H9 (cell line): ENCODE data around the gene ITIH5. TPM values are rescaled to one million over a fixed set of nuclear protein-coding genes. Genes with fewer than 3 reads are reported as not detected.

ENCODE experiments used
- DNase-seq: peaks from one replicate; pipeline ENCODE4 v3.0.0-alpha.2; 2017
- H2AFZ ChIP-seq: one replicate; pipeline ENCODE4 v1.6.1; 2013; ENCODE audit warnings: mild to moderate bottlenecking, low read length, control low read depth, moderate library complexity
- H2AK5ac ChIP-seq: 2 replicates; pipeline ENCODE4 v1.6.1; 2013; ENCODE audit warnings: low read length, control low read depth, mixed read lengths; ENCODE audit not compliant: insufficient read length
- H2BK120ac ChIP-seq: one replicate; pipeline ENCODE4 v1.6.1; 2013; ENCODE audit warnings: low read depth, mild to moderate bottlenecking, low read length, control low read depth, inconsistent platforms; ENCODE audit not compliant: poor library complexity, severe bottlenecking
- H2BK12ac ChIP-seq: 2 replicates; pipeline ENCODE4 v1.6.1; 2013; ENCODE audit warnings: low read length, control low read depth, mixed read lengths, low read depth; ENCODE audit not compliant: insufficient read length
- H2BK15ac ChIP-seq: 2 replicates; pipeline ENCODE4 v1.6.1; 2013; ENCODE audit warnings: low read depth, low read length, control low read depth
- H2BK20ac ChIP-seq: one replicate; pipeline ENCODE4 v1.6.1; 2013; ENCODE audit warnings: low read depth, mild to moderate bottlenecking, low read length, control low read depth, inconsistent platforms; ENCODE audit not compliant: poor library complexity, severe bottlenecking
- H2BK5ac ChIP-seq: 2 replicates; pipeline ENCODE4 v1.6.1; 2013; ENCODE audit warnings: low read length, control low read depth, mixed read lengths; ENCODE audit not compliant: insufficient read length
- H3K14ac ChIP-seq: 2 replicates; pipeline ENCODE4 v1.6.1; 2013; ENCODE audit warnings: low read length, control low read depth; ENCODE audit not compliant: insufficient read depth
- H3K18ac ChIP-seq: 2 replicates; pipeline ENCODE4 v1.6.1; 2013; ENCODE audit warnings: low read depth, mild to moderate bottlenecking, mixed read lengths, low read length, control low read depth; ENCODE audit not compliant: insufficient read length
- H3K23ac ChIP-seq: 2 replicates; pipeline ENCODE4 v1.6.1; 2013; ENCODE audit warnings: low read length, control low read depth, mixed read lengths, low read depth; ENCODE audit not compliant: insufficient read length
- H3K23me2 ChIP-seq: 2 replicates; pipeline ENCODE4 v1.6.1; 2013; ENCODE audit warnings: low read depth, mild to moderate bottlenecking, mixed read lengths, low read length, control low read depth; ENCODE audit not compliant: insufficient read length, poor library complexity, severe bottlenecking
- H3K27ac ChIP-seq: 2 replicates; pipeline ENCODE4 v1.5.1; 2013; ENCODE audit warnings: low read length, control low read depth, mixed read lengths, low read depth; ENCODE audit not compliant: insufficient read length
- H3K27me3 ChIP-seq: 2 replicates; pipeline ENCODE4 v1.6.1; 2013; ENCODE audit warnings: low read length, control low read depth, inconsistent platforms; ENCODE audit not compliant: insufficient read depth
- H3K4ac ChIP-seq: 2 replicates; pipeline ENCODE4 v1.6.1; 2013; ENCODE audit warnings: low read depth, mild to moderate bottlenecking, control low read depth, inconsistent platforms, low read length, moderate library complexity
- H3K4me1 ChIP-seq: 2 replicates; pipeline ENCODE4 v1.6.1; 2013; ENCODE audit warnings: low read length, control low read depth, inconsistent platforms; ENCODE audit not compliant: insufficient read depth
- H3K4me2 ChIP-seq: 2 replicates; pipeline ENCODE4 v1.6.1; 2013; ENCODE audit warnings: low read length, control low read depth, mixed read lengths; ENCODE audit not compliant: insufficient read length, insufficient read depth
- H3K56ac ChIP-seq: 2 replicates; pipeline ENCODE4 v1.6.1; 2013; ENCODE audit warnings: low read depth, mild to moderate bottlenecking, mixed read lengths, low read length, control low read depth; ENCODE audit not compliant: insufficient read length
- H3K79me1 ChIP-seq: 2 replicates; pipeline ENCODE4 v1.6.1; 2013; ENCODE audit warnings: low read depth, mild to moderate bottlenecking, moderate library complexity, low read length, control low read depth, inconsistent platforms; ENCODE audit not compliant: insufficient read depth, poor library complexity, severe bottlenecking
- H3K79me2 ChIP-seq: 2 replicates; pipeline ENCODE4 v1.6.1; 2013; ENCODE audit warnings: low read length, control low read depth, inconsistent platforms; ENCODE audit not compliant: insufficient read depth
- H3K9ac ChIP-seq: 2 replicates; pipeline ENCODE4 v1.6.1; 2013; ENCODE audit warnings: low read length, control low read depth, mixed read lengths; ENCODE audit not compliant: insufficient read length; ENCODE audit errors: extremely low read depth
- H3K9me3 ChIP-seq: one replicate; pipeline ENCODE4 v1.6.1; 2013; ENCODE audit warnings: low read depth, low read length, inconsistent platforms; ENCODE audit not compliant: control insufficient read depth
- H3T11ph ChIP-seq: one replicate; pipeline ENCODE4 v1.6.1; 2013; ENCODE audit warnings: mild to moderate bottlenecking, low read length, control low read depth, inconsistent platforms
- H4K20me1 ChIP-seq: one replicate; pipeline ENCODE4 v1.6.1; 2013; ENCODE audit not compliant: control insufficient read depth, insufficient read length, insufficient read depth
- H4K5ac ChIP-seq: 2 replicates; pipeline ENCODE4 v1.6.1; 2013; ENCODE audit warnings: low read depth, mild to moderate bottlenecking, mixed read lengths, low read length, control low read depth; ENCODE audit not compliant: insufficient read length
- H4K8ac ChIP-seq: replicated peaks from 2 replicates; pipeline ENCODE4 v1.6.1; 2013; ENCODE audit warnings: low read length, control low read depth, mixed read lengths, low read depth; ENCODE audit not compliant: insufficient read length
- H4K91ac ChIP-seq: 2 replicates; pipeline ENCODE4 v1.6.1; 2013; ENCODE audit warnings: low read depth, mild to moderate bottlenecking, moderate library complexity, mixed read lengths, low read length, control low read depth; ENCODE audit not compliant: insufficient read length
- H3K27ac Mint-ChIP-seq, 3 experiments: 2 replicates in 2 of 3; 3 replicates in 1 of 3; pipeline ENCODE4 v1.8.0; 2020 to 2021; ENCODE audit warnings: mixed read lengths in 3 of 3, mild to moderate bottlenecking in 1 of 3, moderate library complexity in 1 of 3
- H3K27me3 Mint-ChIP-seq: 2 replicates; pipeline ENCODE4 v1.8.0; 2021; ENCODE audit warnings: low read depth, mild to moderate bottlenecking, moderate library complexity, mixed read lengths
- H3K36me3 Mint-ChIP-seq, 3 experiments: 2 replicates in 2 of 3; 3 replicates in 1 of 3; pipeline ENCODE4 v1.8.0; 2020 to 2021; ENCODE audit warnings: low read depth in 3 of 3, mixed read lengths in 3 of 3; ENCODE audit not compliant: insufficient read depth in 1 of 3
- H3K4me1 Mint-ChIP-seq, 2 experiments: 2 replicates each; pipeline ENCODE4 v1.8.0; 2020; ENCODE audit warnings: mixed read lengths in 2 of 2
- H3K4me3 Mint-ChIP-seq, 2 experiments: 2 replicates in 1 of 2; 3 replicates in 1 of 2; pipeline ENCODE4 v1.8.0; 2020 to 2021; ENCODE audit warnings: mild to moderate bottlenecking in 2 of 2, mixed read lengths in 2 of 2, moderate library complexity in 1 of 2
- H3K9me3 Mint-ChIP-seq, 2 experiments: 2 replicates in 1 of 2; 3 replicates in 1 of 2; pipeline ENCODE4 v1.8.0; 2020; ENCODE audit warnings: mild to moderate bottlenecking in 2 of 2, mixed read lengths in 2 of 2, moderate library complexity in 1 of 2
- WGBS: extraction: QIAGEN DNeasy Blood & Tissue Kit; methylation state at CpG from one replicate; pipeline ENCODE4 v1.1.7; 2013; ENCODE audit warnings: missing lambda C conversion rate, low lambda C conversion rate, mixed read lengths; ENCODE audit not compliant: insufficient read length; ENCODE audit errors: extremely low coverage; 5-methylcytosine and 5-hydroxymethylcytosine counted together
- total RNA-seq: library from RNA; stranded (reverse); gene quantifications from 2 replicates; pipeline ENCODE4 v1.2.1, GENCODE V29; 2021
- TF ChIP-seq, protein P1 (sequence below): fragments of 200-600 bp; sonication (generic); conservative IDR thresholded peaks from 3 replicates; pipeline ENCODE4 v1.8.0; 2021; ENCODE audit warnings: antibody characterized with exemption, mild to moderate bottlenecking

The ITIH5 gene
- total RNA-seq, 1 experiment from 2014 or later: 1.3 TPM

DNA sequence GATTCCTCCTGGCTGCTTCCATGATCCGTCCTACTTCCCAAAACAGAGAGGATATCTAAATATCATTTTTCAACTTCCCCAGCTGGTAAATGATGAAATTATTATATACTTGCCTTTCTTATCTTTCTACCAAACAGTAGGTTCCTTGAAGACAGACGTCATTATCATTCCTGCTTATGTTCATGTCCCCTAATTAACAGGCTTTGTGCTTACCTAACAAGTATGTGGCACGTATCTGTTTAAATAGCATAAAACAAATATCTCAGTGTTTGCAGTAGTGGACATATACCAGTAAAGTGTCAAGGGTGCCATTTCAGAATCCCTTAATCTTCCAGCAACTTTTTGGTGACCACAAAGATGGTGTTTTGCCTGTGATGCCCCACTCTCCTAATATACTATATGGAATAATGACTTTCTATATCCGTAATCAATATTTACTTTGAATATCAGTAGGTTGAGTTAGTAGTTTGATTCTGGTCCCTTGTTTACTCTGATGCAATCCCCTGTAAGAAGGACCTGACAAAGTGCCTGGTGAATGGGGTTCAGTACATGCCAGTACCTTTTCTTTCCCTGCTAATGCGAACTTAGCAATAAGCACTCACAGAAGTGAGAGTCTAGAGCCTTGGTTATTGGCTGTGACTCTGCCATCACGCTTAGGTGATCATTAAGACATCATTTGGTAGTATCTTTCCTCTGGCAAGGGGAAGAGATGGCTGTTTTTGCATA, 124.4 kb downstream of the ITIH5 start:
- Histone ChIP-seq H3K18ac (peak overlapping the region; percentile 52), H4K20me1 (no peaks in the 10 kb centered on the region), H3K4me2 (no peak overlapping the region), H3T11ph (no peak overlapping the region), H2BK120ac (no peak overlapping the region), H3K4ac (no peak overlapping the region), H3K27me3 (no peaks in the 10 kb centered on the region), H3K4me1 (peaks cover 8% of the 10 kb centered on the region; the same call in 1 of the 2 replicates), H3K79me2 (no peaks in the 10 kb centered on the region), H3K23ac (no peak overlapping the region), H3K56ac (no peak overlapping the region), H4K91ac (no peak overlapping the region), H2AK5ac (no peak overlapping the region), H3K14ac (no peak overlapping the region), H3K9ac (no peak overlapping the region), H2BK20ac (no peak overlapping the region), H3K9me3 (no peaks in the 10 kb centered on the region), H2BK5ac (no peak overlapping the region), H2AFZ (no peak overlapping the region), H3K23me2 (no peaks in the 10 kb centered on the region), H4K8ac (no peak overlapping the region), H2BK15ac (no peak overlapping the region), H3K79me1 (no peaks in the 10 kb centered on the region), H4K5ac (no peak overlapping the region), H2BK12ac (no peak overlapping the region), H3K27ac (peak overlapping the region; percentile 1)
- WGBS: no CpG with 5 or more reads among the region's 6 CpGs
- peaks cover 5% of the 10 kb centered on the region; the same call in 1 of the 2 replicates for H3K27me3 Mint-ChIP-seq
- TF ChIP-seq, protein P1, sequence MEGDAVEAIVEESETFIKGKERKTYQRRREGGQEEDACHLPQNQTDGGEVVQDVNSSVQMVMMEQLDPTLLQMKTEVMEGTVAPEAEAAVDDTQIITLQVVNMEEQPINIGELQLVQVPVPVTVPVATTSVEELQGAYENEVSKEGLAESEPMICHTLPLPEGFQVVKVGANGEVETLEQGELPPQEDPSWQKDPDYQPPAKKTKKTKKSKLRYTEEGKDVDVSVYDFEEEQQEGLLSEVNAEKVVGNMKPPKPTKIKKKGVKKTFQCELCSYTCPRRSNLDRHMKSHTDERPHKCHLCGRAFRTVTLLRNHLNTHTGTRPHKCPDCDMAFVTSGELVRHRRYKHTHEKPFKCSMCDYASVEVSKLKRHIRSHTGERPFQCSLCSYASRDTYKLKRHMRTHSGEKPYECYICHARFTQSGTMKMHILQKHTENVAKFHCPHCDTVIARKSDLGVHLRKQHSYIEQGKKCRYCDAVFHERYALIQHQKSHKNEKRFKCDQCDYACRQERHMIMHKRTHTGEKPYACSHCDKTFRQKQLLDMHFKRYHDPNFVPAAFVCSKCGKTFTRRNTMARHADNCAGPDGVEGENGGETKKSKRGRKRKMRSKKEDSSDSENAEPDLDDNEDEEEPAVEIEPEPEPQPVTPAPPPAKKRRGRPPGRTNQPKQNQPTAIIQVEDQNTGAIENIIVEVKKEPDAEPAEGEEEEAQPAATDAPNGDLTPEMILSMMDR: no peak
- H3K4me3 Mint-ChIP-seq: no peak overlapping the region
- H3K36me3 Mint-ChIP-seq: peaks cover 0 to 7% (median 0%) of the 10 kb centered on the region in 3 experiments; a peak in 1 of 7 replicates
- peaks cover 0 to 2% of the 10 kb centered on the region in 2 experiments; a peak in 3 of 5 replicates for H3K9me3 Mint-ChIP-seq
- H3K4me1 Mint-ChIP-seq: peaks cover 25 to 43% of the 10 kb centered on the region in 2 experiments
- H3K27ac Mint-ChIP-seq: no peak overlapping the region; a peak in 1 of 7 replicates
- DNase-seq: no peak
